ENCODE results near the gene ELP4. TPM values are rescaled to one million over a fixed set of nuclear protein-coding genes. Genes with fewer than 3 reads are reported as not detected.

Gene ELP4
- total and polyA plus RNA-seq, 9 donors = 12.0 to 18.8 (median 15.3) TPM

- H3K4me1 ChIP-seq (ENCODE audit: control insufficient read depth, insufficient read depth, low read length) = peaks cover 6% of the 10 kb centered on the region
- no peak overlapping the region for H3K27ac ChIP-seq (ENCODE audit: low read length)
- H3K4me3 ChIP-seq (ENCODE audit: low read length) = no peak overlapping the region
- no peak for DNase-seq
- WGBS (ENCODE audit: insufficient coverage) = 2% methylated on average over 29 of the region's 52 CpGs
- no peaks in the 10 kb centered on the region for H3K36me3 ChIP-seq (ENCODE audit: control insufficient read depth, insufficient read depth, low read length)
- peaks cover 76% of the 10 kb centered on the region for H3K27me3 ChIP-seq (ENCODE audit: control insufficient read depth, insufficient read depth, low read length)
- H3K9me3 ChIP-seq (replicated peaks; ENCODE audit: control insufficient read depth, low read depth, low read length) = no peaks in the 10 kb centered on the region
Measured at GRCh38 chr11:31824879-31825837, 315.6 kb downstream of the ELP4 start.

GRCh38 chr11:31825838-31826484 lies 316.4 kb downstream of the ELP4 start:
- Histone ChIP-seq H3K27me3 (ENCODE audit: control insufficient read depth, insufficient read depth, low read length) (peaks cover 71% of the 10 kb centered on the region), H3K4me3 (ENCODE audit: low read length) (no peak overlapping the region), H3K27ac (ENCODE audit: low read length) (no peak overlapping the region), H3K36me3 (ENCODE audit: control insufficient read depth, insufficient read depth, low read length) (no peaks in the 10 kb centered on the region), H3K4me1 (ENCODE audit: control insufficient read depth, insufficient read depth, low read length) (peaks cover 6% of the 10 kb centered on the region), H3K9me3 (replicated peaks; ENCODE audit: control insufficient read depth, low read depth, low read length) (no peaks in the 10 kb centered on the region)
- WGBS (ENCODE audit: insufficient coverage) = 0% methylated on average over 12 of the region's 37 CpGs
- DNase-seq = no peak

GRCh38 chr11:31826536-31827438 lies 317.2 kb downstream of the ELP4 start:
- 1% methylated on average over 37 of the region's 55 CpGs for WGBS (ENCODE audit: insufficient coverage)
- no peaks in the 10 kb centered on the region for H3K36me3 ChIP-seq (ENCODE audit: control insufficient read depth, insufficient read depth, low read length)
- no peak overlapping the region for H3K4me3 ChIP-seq (ENCODE audit: low read length)
- H3K27me3 ChIP-seq (ENCODE audit: control insufficient read depth, insufficient read depth, low read length) = peaks cover 69% of the 10 kb centered on the region
- no peak for DNase-seq
- no peaks in the 10 kb centered on the region for H3K9me3 ChIP-seq (replicated peaks; ENCODE audit: control insufficient read depth, low read depth, low read length)
- H3K4me1 ChIP-seq (ENCODE audit: control insufficient read depth, insufficient read depth, low read length) = peaks cover 6% of the 10 kb centered on the region
- no peak overlapping the region for H3K27ac ChIP-seq (ENCODE audit: low read length)

GRCh38 chr11:31827455-31828206 lies 318.1 kb downstream of the ELP4 start:
- Histone ChIP-seq H3K9me3 (replicated peaks; ENCODE audit: control insufficient read depth, low read depth, low read length) (no peaks in the 10 kb centered on the region), H3K36me3 (ENCODE audit: control insufficient read depth, insufficient read depth, low read length) (no peaks in the 10 kb centered on the region), H3K4me1 (ENCODE audit: control insufficient read depth, insufficient read depth, low read length) (peaks cover 6% of the 10 kb centered on the region), H3K4me3 (ENCODE audit: low read length) (no peak overlapping the region), H3K27ac (ENCODE audit: low read length) (no peak overlapping the region), H3K27me3 (ENCODE audit: control insufficient read depth, insufficient read depth, low read length) (peaks cover 61% of the 10 kb centered on the region)
- 0% methylated on average over 1 of the region's 18 CpGs for WGBS (ENCODE audit: insufficient coverage)
- DNase-seq = no peak

GRCh38 chr11:31828217-31828616 lies 318.6 kb downstream of the ELP4 start:
- Histone ChIP-seq H3K27me3 (ENCODE audit: control insufficient read depth, insufficient read depth, low read length) (peaks cover 55% of the 10 kb centered on the region), H3K9me3 (replicated peaks; ENCODE audit: control insufficient read depth, low read depth, low read length) (no peaks in the 10 kb centered on the region), H3K36me3 (ENCODE audit: control insufficient read depth, insufficient read depth, low read length) (no peaks in the 10 kb centered on the region), H3K4me1 (ENCODE audit: control insufficient read depth, insufficient read depth, low read length) (peaks cover 6% of the 10 kb centered on the region), H3K27ac (ENCODE audit: low read length) (no peak overlapping the region), H3K4me3 (ENCODE audit: low read length) (no peak overlapping the region)
- no CpG with 5 or more reads among the region's 7 CpGs for WGBS (ENCODE audit: insufficient coverage)
- DNase-seq = no peak

GRCh38 chr11:31830406-31830805 lies 320.8 kb downstream of the ELP4 start:
- H3K9me3 ChIP-seq (replicated peaks; ENCODE audit: control insufficient read depth, low read depth, low read length) = no peaks in the 10 kb centered on the region
- H3K4me1 ChIP-seq (ENCODE audit: control insufficient read depth, insufficient read depth, low read length) = peaks cover 6% of the 10 kb centered on the region
- no peak overlapping the region for H3K4me3 ChIP-seq (ENCODE audit: low read length)
- DNase-seq = no peak
- H3K27ac ChIP-seq (ENCODE audit: low read length) = no peak overlapping the region
- 92% methylated on average over 2 of the region's 4 CpGs for WGBS (ENCODE audit: insufficient coverage)
- H3K27me3 ChIP-seq (ENCODE audit: control insufficient read depth, insufficient read depth, low read length) = peaks cover 42% of the 10 kb centered on the region
- H3K36me3 ChIP-seq (ENCODE audit: control insufficient read depth, insufficient read depth, low read length) = no peaks in the 10 kb centered on the region

GRCh38 chr11:31834237-31834636 lies 324.7 kb downstream of the ELP4 start:
- H3K36me3 ChIP-seq (ENCODE audit: control insufficient read depth, insufficient read depth, low read length) = no peaks in the 10 kb centered on the region
- H3K4me1 ChIP-seq (ENCODE audit: control insufficient read depth, insufficient read depth, low read length) = no peaks in the 10 kb centered on the region
- WGBS (ENCODE audit: insufficient coverage) = 20% methylated on average over 1 of the region's 1 CpG
- H3K27ac ChIP-seq (ENCODE audit: low read length) = no peak overlapping the region
- H3K9me3 ChIP-seq (replicated peaks; ENCODE audit: control insufficient read depth, low read depth, low read length) = no peaks in the 10 kb centered on the region
- DNase-seq = no peak
- H3K4me3 ChIP-seq (ENCODE audit: low read length) = no peak overlapping the region
- peaks cover 25% of the 10 kb centered on the region for H3K27me3 ChIP-seq (ENCODE audit: control insufficient read depth, insufficient read depth, low read length)

Data from muscle of leg (tissue), 11 donors.